Astrocyte (in vitro differentiated cells and primary cell): ENCODE measurements around the gene TOR4A. TPM values are rescaled to one million over a fixed set of nuclear protein-coding genes. Genes with fewer than 3 reads are reported as not detected.
"Not testable (repeated sequence)": the region's sequence is repeated elsewhere in the genome, so short reads cannot be mapped to it uniquely, and the experiment has no call there.

Experiments
- DNase-seq: peaks from one replicate; pipeline ENCODE4 v3.0.0-alpha.2; 2010; ENCODE audit warnings: low read depth
- FAIRE-seq: peaks from 2 replicates; lab custom pipeline; 2011; peaks lifted over from hg19 to GRCh38; lab: Jason Lieb, UNC
- H2AFZ ChIP-seq: 2 replicates; pipeline ENCODE4 v1.6.0; 2012; ENCODE audit warnings: low read depth, low read length, inconsistent platforms
- H3K27ac ChIP-seq: 2 replicates; pipeline ENCODE4 v1.5.1; 2011; ENCODE audit warnings: low read depth, low read length, inconsistent platforms
- H3K27me3 ChIP-seq: 2 replicates; pipeline ENCODE4 v1.6.0; 2011; ENCODE audit warnings: low read length, inconsistent platforms; ENCODE audit not compliant: insufficient read depth
- H3K36me3 ChIP-seq: 2 replicates; pipeline ENCODE4 v1.5.1; 2011; ENCODE audit warnings: low read length, inconsistent platforms; ENCODE audit not compliant: insufficient read depth
- H3K4me1 ChIP-seq: 2 replicates; pipeline ENCODE4 v1.5.1; 2011; ENCODE audit warnings: low read length, inconsistent platforms; ENCODE audit not compliant: insufficient read depth
- H3K4me2 ChIP-seq: 2 replicates; pipeline ENCODE4 v1.6.0; 2012; ENCODE audit warnings: low read length, inconsistent platforms
- H3K4me3 ChIP-seq: 2 replicates; pipeline ENCODE4 v1.5.1; 2011; ENCODE audit warnings: low read depth, mild to moderate bottlenecking, low read length, inconsistent platforms; ENCODE audit not compliant: insufficient read depth
- H3K79me2 ChIP-seq: 2 replicates; pipeline ENCODE4 v1.6.0; 2012; ENCODE audit warnings: mild to moderate bottlenecking, low read length, inconsistent platforms; ENCODE audit not compliant: insufficient read depth
- H3K9ac ChIP-seq: 2 replicates; pipeline ENCODE4 v1.6.0; 2012; ENCODE audit warnings: mild to moderate bottlenecking, low read length, inconsistent platforms
- H3K9me3 ChIP-seq: 2 replicates; pipeline ENCODE4 v1.5.1; 2012; ENCODE audit warnings: low read depth, mild to moderate bottlenecking, low read length, inconsistent platforms; ENCODE audit not compliant: insufficient read depth
- H4K20me1 ChIP-seq: 2 replicates; pipeline ENCODE4 v1.6.0; 2012; ENCODE audit warnings: low read length, inconsistent platforms; ENCODE audit not compliant: insufficient read depth
- H3K27ac Mint-ChIP-seq: one replicate; pipeline ENCODE4 v1.8.0; 2021; ENCODE audit warnings: mild to moderate bottlenecking, mixed read lengths; ENCODE audit not compliant: unreplicated experiment
- H3K27me3 Mint-ChIP-seq: one replicate; pipeline ENCODE4 v1.8.0; 2021; ENCODE audit warnings: low read depth, mixed read lengths; ENCODE audit not compliant: unreplicated experiment
- H3K36me3 Mint-ChIP-seq: one replicate; pipeline ENCODE4 v1.8.0; 2021; ENCODE audit warnings: low read depth, mixed read lengths; ENCODE audit not compliant: unreplicated experiment
- H3K4me1 Mint-ChIP-seq: one replicate; pipeline ENCODE4 v1.8.0; 2021; ENCODE audit warnings: low read depth, mixed read lengths; ENCODE audit not compliant: unreplicated experiment
- H3K4me3 Mint-ChIP-seq: one replicate; pipeline ENCODE4 v1.8.0; 2021; ENCODE audit warnings: mild to moderate bottlenecking, moderate library complexity, mixed read lengths; ENCODE audit not compliant: unreplicated experiment
- H3K9me3 Mint-ChIP-seq: one replicate; pipeline ENCODE4 v1.8.0; 2021; ENCODE audit warnings: mild to moderate bottlenecking, mixed read lengths; ENCODE audit not compliant: unreplicated experiment
- CTCF ChIP-seq: IDR thresholded peaks from 2 replicates; pipeline ENCODE4 v1.5.1; 2011; ENCODE audit warnings: low read depth, mild to moderate bottlenecking, inconsistent platforms, low read length, moderate library complexity; ENCODE audit not compliant: insufficient read depth
- EZH2 ChIP-seq: IDR thresholded peaks from 2 replicates; pipeline ENCODE4 v1.6.1; 2012; ENCODE audit warnings: mild to moderate bottlenecking, low read length, inconsistent platforms; ENCODE audit not compliant: insufficient read depth
- total RNA-seq: library from RNA; stranded (reverse); gene quantifications from 2 replicates; pipeline ENCODE4 v1.2.1, GENCODE V29; 2021

TOR4A gene
- total RNA-seq, 1 donor from 2014 or later: 11.8 TPM

- H3K79me2 ChIP-seq: peaks cover 27% of the 10 kb centered on the region
- peak overlapping the region; percentile 54 for H3K4me2 ChIP-seq
- peaks cover 29% of the 10 kb centered on the region for H4K20me1 ChIP-seq
- no peaks in the 10 kb centered on the region for H3K9me3 ChIP-seq
- H3K9ac ChIP-seq: no peak overlapping the region
- H3K27ac ChIP-seq: no peak overlapping the region
- FAIRE-seq (no peak), DNase-seq (no peak)
- Mint-ChIP-seq H3K4me1 (peaks cover 1% of the 10 kb centered on the region), H3K9me3 (no peaks in the 10 kb centered on the region), H3K27ac (no peak overlapping the region), H3K4me3 (no peak overlapping the region), H3K27me3 (no peaks in the 10 kb centered on the region), H3K36me3 (peaks cover under 1% of the 10 kb centered on the region)
- peaks cover 7% of the 10 kb centered on the region for H3K4me1 ChIP-seq
- H3K36me3 ChIP-seq: no peaks in the 10 kb centered on the region
- H2AFZ ChIP-seq: no peak overlapping the region
- no peaks in the 10 kb centered on the region for H3K27me3 ChIP-seq
- H3K4me3 ChIP-seq: no peak overlapping the region
- TF ChIP-seq EZH2 (no peak), CTCF (no peak)
These were observed 40.5 kb upstream of the TOR4A start for GRCh38 chr9:137236936-137237421.

GRCh38 chr9:137237759-137238726, 39.5 kb upstream of the TOR4A start:
- peaks cover 8% of the 10 kb centered on the region for H3K36me3 Mint-ChIP-seq

GRCh38 chr9:137239541-137240200, 37.9 kb upstream of the TOR4A start:
- Histone ChIP-seq H3K9ac (peak overlapping the region; percentile 85), H3K4me2 (peak overlapping the region; percentile 93), H3K27ac (peak overlapping the region; percentile 87), H2AFZ (peak overlapping the region; percentile 71), H3K4me3 (peak overlapping the region; percentile 80), H3K4me1 (peaks cover 25% of the 10 kb centered on the region), H4K20me1 (peaks cover 56% of the 10 kb centered on the region), H3K79me2 (peaks cover 54% of the 10 kb centered on the region)
- H3K27me3 Mint-ChIP-seq, H3K9me3 Mint-ChIP-seq, DNase-seq, H3K9me3 ChIP-seq, FAIRE-seq, H3K36me3 ChIP-seq, H3K36me3 Mint-ChIP-seq, H3K27me3 ChIP-seq: not testable (repeated sequence)
- Mint-ChIP-seq H3K4me3 (peak overlapping the region; percentile 84), H3K27ac (peak overlapping the region; percentile 86), H3K4me1 (peaks cover 19% of the 10 kb centered on the region)

More at GRCh38 chr9:137237759-137238726, 39.5 kb upstream of the TOR4A start:
- FAIRE-seq: no peak
- Histone ChIP-seq H2AFZ (no peak overlapping the region), H3K4me1 (peaks cover 18% of the 10 kb centered on the region), H3K9ac (no peak overlapping the region), H4K20me1 (peaks cover 40% of the 10 kb centered on the region), H3K27me3 (no peaks in the 10 kb centered on the region), H3K4me2 (peak overlapping the region; percentile 93), H3K27ac (no peak overlapping the region), H3K36me3 (peaks cover 6% of the 10 kb centered on the region), H3K9me3 (no peaks in the 10 kb centered on the region), H3K4me3 (no peak overlapping the region), H3K79me2 (peaks cover 37% of the 10 kb centered on the region)
- Mint-ChIP-seq H3K27me3 (no peaks in the 10 kb centered on the region), H3K27ac (peak overlapping the region; percentile 75), H3K4me1 (peaks cover 10% of the 10 kb centered on the region), H3K9me3 (no peaks in the 10 kb centered on the region), H3K4me3 (peak overlapping the region; percentile 20)
- TF ChIP-seq CTCF (no peak), EZH2 (no peak)
- no peak for DNase-seq
